CD8-positive, alpha-beta memory T cell (primary cell): Measurements from ENCODE around the gene IL1RAP. TPM values are rescaled to one million over a fixed set of nuclear protein-coding genes. Genes with fewer than 3 reads are reported as not detected.
A peak's percentile ranks its signal among the peaks of the same experiment; 100 is the strongest.

ENCODE experiments used
- CTCF ChIA-PET: fragments of 350-600 bp; sonication (Branson Sonifier 250); formaldehyde crosslinking; loops from one replicate; lab custom pipeline; 2021; ENCODE audit warnings: antibody characterized with exemption; lab: Charles Lee
- POLR2A ChIA-PET: fragments of 350-600 bp; sonication (Branson Sonifier 250); formaldehyde crosslinking; loops from one replicate; lab custom pipeline; 2021; ENCODE audit warnings: antibody characterized with exemption; lab: Charles Lee
- DNase-seq, 5 donors: peaks; one replicate each; pipeline versions ENCODE4 v3.0.0 to v3.0.0-alpha.2; 2020 to 2022; ENCODE audit warnings: mixed read lengths in 1 of 5
- H3K27ac ChIP-seq: one replicate; pipeline ENCODE4 v1.7.0; 2013; ENCODE audit warnings: low read depth, mild to moderate bottlenecking, low read length, moderate library complexity
- H3K27me3 ChIP-seq: 2 replicates; pipeline ENCODE4 v1.7.0; 2013; ENCODE audit warnings: low read length, mild to moderate bottlenecking; ENCODE audit not compliant: insufficient read depth, poor library complexity, severe bottlenecking
- H3K36me3 ChIP-seq: 2 replicates; pipeline ENCODE4 v1.7.0; 2013; ENCODE audit warnings: mild to moderate bottlenecking, low read length, moderate library complexity; ENCODE audit not compliant: insufficient read depth
- H3K4me1 ChIP-seq: 2 replicates; pipeline ENCODE4 v1.7.0; 2013; ENCODE audit warnings: mild to moderate bottlenecking, low read length, moderate library complexity; ENCODE audit not compliant: insufficient read depth
- H3K4me3 ChIP-seq: 2 replicates; pipeline ENCODE4 v1.7.0; 2013; ENCODE audit warnings: mild to moderate bottlenecking, low read length
- H3K9me3 ChIP-seq: 2 replicates; pipeline ENCODE4 v1.7.0; 2013; ENCODE audit warnings: mild to moderate bottlenecking, low read length
- H3K27ac Mint-ChIP-seq, 8 donors: one replicate each; pipeline ENCODE4 v1.8.0; 2020 to 2021; ENCODE audit warnings: mixed read lengths in 8 of 8, mild to moderate bottlenecking in 6 of 8, inconsistent platforms in 3 of 8, moderate library complexity in 3 of 8
- H3K27me3 Mint-ChIP-seq, 2 donors: one replicate each; pipeline ENCODE4 v1.8.0; 2020 to 2021; ENCODE audit warnings: mixed read lengths in 2 of 2, mild to moderate bottlenecking in 1 of 2, moderate library complexity in 1 of 2
- H3K36me3 Mint-ChIP-seq, 3 donors: one replicate each; pipeline ENCODE4 v1.8.0; 2020 to 2021; ENCODE audit warnings: mixed read lengths in 3 of 3, inconsistent platforms in 1 of 3, mild to moderate bottlenecking in 1 of 3
- H3K4me1 Mint-ChIP-seq, 3 donors: one replicate each; pipeline ENCODE4 v1.8.0; 2020 to 2021; ENCODE audit warnings: mixed read lengths in 3 of 3, inconsistent platforms in 1 of 3, mild to moderate bottlenecking in 1 of 3
- H3K4me3 Mint-ChIP-seq, 7 donors: one replicate each; pipeline ENCODE4 v1.8.0; 2020 to 2021; ENCODE audit warnings: mixed read lengths in 7 of 7, mild to moderate bottlenecking in 6 of 7, moderate library complexity in 4 of 7, inconsistent platforms in 2 of 7
- H3K9me3 Mint-ChIP-seq, 5 donors: one replicate each; pipeline ENCODE4 v1.8.0; 2020 to 2022; ENCODE audit warnings: mixed read lengths in 5 of 5, mild to moderate bottlenecking in 3 of 5, moderate library complexity in 2 of 5, inconsistent platforms in 1 of 5
- polyA plus RNA-seq: library from polyadenylated mRNA; unstranded; fragments of 300-500 nt; fragmentation: Illumina TruSeq; gene quantifications from one replicate; pipeline ENCODE4 v1.2.3, GENCODE V29; 2021
- total RNA-seq, 2 experiments: library from RNA; stranded (reverse); gene quantifications; one replicate each; pipeline ENCODE4 v1.2.3, GENCODE V29; 2021

Gene IL1RAP
- total and polyA plus RNA-seq, 3 experiments from 2014 or later, result 5.2 to 11.5 (median 6.7) TPM

DNA sequence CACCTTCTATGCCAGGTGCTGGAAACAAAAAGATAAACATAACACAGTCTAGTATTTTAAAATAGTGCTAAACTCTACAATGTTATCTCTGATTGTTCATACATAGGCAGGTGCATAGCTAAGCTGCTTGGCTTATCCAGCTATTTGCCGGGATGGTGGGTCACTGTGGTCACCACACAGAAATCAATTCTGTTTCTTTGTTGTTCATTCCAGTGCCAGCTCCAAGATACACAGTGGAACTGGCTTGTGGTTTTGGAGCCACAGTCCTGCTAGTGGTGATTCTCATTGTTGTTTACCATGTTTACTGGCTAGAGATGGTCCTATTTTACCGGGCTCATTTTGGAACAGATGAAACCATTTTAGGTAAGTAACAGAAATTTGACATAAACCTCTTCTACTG is 130.2 kb downstream of the IL1RAP start:
- Mint-ChIP-seq H3K4me3 (no peak overlapping the region), H3K36me3 (peaks cover 20 to 38% (median 28%) of the 10 kb centered on the region in 3 donors), H3K27me3 (no peaks in the 10 kb centered on the region), H3K4me1 (no peaks in the 10 kb centered on the region), H3K9me3 (peaks cover 0 to 2% (median 0%) of the 10 kb centered on the region in 5 donors), H3K27ac (no peak overlapping the region)
- Histone ChIP-seq H3K27me3 (no peaks in the 10 kb centered on the region), H3K36me3 (no peaks in the 10 kb centered on the region), H3K9me3 (no peaks in the 10 kb centered on the region), H3K27ac (no peak overlapping the region), H3K4me3 (no peak overlapping the region), H3K4me1 (no peaks in the 10 kb centered on the region)
- ChIA-PET POLR2A (no interaction called here), CTCF (no interaction called here)
- no peak for DNase-seq

DNA sequence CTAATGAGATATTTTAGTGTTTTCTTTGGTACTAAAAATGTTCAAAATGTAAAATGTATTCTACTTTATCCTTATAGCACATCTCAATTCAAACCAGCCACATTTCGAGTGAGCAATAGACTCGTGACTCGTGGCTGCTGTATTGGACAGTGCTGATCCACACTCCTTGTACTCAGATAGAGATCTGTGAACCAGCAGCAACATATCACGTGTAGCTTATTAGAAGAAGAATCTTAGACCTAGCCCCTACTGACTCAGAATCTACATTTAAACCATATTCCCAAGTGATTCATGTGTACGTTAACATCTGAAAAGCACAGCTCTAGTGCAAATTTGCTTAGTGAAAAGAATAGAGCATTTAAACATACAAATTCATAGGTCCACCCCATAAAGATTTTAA is 130.9 kb downstream of the IL1RAP start:
- Histone ChIP-seq H3K36me3 (no peaks in the 10 kb centered on the region), H3K4me1 (no peaks in the 10 kb centered on the region), H3K27me3 (no peaks in the 10 kb centered on the region), H3K9me3 (no peaks in the 10 kb centered on the region), H3K4me3 (no peak overlapping the region), H3K27ac (no peak overlapping the region)
- DNase-seq, result no peak
- Mint-ChIP-seq H3K27ac (no peak overlapping the region), H3K27me3 (no peaks in the 10 kb centered on the region), H3K4me1 (no peaks in the 10 kb centered on the region), H3K9me3 (no peaks in the 10 kb centered on the region), H3K36me3 (peaks cover 18 to 38% (median 25%) of the 10 kb centered on the region in 3 donors), H3K4me3 (no peak overlapping the region)
- ChIA-PET POLR2A (no interaction called here), CTCF (no interaction called here)

DNA sequence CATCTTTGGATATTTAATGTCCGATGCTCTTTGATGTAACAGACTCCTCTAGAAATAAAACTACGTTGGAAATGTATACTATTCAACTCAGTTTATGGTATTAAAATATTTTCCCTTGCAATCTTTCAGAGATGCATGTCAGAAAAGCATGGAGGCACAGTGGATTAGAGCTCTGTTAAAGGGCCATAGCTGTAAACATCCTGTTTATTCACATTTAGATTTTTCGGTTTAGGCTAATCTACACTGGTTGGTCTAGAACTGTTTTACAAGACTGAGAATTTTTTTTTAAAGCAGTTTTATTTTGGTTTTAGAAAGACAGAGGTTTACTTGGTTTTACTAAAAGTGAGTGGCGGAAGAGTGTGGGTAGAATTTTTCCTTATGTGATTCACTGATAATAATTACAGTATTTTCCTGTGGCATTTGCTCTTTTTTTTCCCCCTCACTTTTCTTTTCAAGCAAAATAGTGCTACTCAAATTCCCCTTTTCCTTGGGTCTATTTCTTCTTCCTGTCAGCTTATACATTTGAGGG is 132.1 kb downstream of the IL1RAP start:
- no peaks in the 10 kb centered on the region for H3K9me3 ChIP-seq
- Mint-ChIP-seq H3K27me3 (no peaks in the 10 kb centered on the region), H3K4me3 (no peak overlapping the region), H3K4me1 (no peaks in the 10 kb centered on the region), H3K27ac (no peak overlapping the region), H3K36me3 (peaks cover 15 to 36% (median 25%) of the 10 kb centered on the region in 3 donors), H3K9me3 (no peaks in the 10 kb centered on the region)
- ChIA-PET POLR2A (no interaction called here), CTCF (no interaction called here)
- no peak overlapping the region for H3K4me3 ChIP-seq
- no peak overlapping the region for H3K27ac ChIP-seq
- no peaks in the 10 kb centered on the region for H3K36me3 ChIP-seq
- DNase-seq, result no peak
- H3K27me3 ChIP-seq, result no peaks in the 10 kb centered on the region
- H3K4me1 ChIP-seq, result no peaks in the 10 kb centered on the region

DNA sequence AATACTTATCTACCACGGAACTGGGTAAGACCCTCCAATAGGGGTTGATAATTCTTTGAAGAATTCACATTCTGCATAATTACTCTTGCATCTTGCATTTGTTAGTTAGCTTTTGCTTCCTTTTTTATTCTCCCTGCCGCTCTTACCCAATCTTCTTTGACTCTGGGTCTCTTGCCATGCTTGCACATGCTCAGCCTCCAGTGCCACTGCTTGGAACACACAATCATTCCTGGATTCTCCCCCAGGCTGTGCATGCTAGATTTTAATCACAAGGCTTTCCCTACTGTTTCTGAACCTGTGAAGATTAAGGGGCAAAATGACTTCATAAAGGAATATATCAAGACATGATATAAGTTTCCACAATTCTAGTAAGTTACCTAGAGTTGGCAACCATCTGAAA is 133.1 kb downstream of the IL1RAP start:
- Mint-ChIP-seq H3K27me3 (no peaks in the 10 kb centered on the region), H3K36me3 (peaks cover 11 to 31% (median 17%) of the 10 kb centered on the region in 3 donors), H3K4me1 (no peaks in the 10 kb centered on the region), H3K9me3 (no peaks in the 10 kb centered on the region), H3K4me3 (no peak overlapping the region), H3K27ac (peak overlapping the region in 1 of 8 donors; percentile 11)
- POLR2A ChIA-PET, result no interaction called here
- H3K36me3 ChIP-seq, result no peaks in the 10 kb centered on the region
- H3K4me1 ChIP-seq, result no peaks in the 10 kb centered on the region
- no peaks in the 10 kb centered on the region for H3K9me3 ChIP-seq
- no peak overlapping the region for H3K4me3 ChIP-seq
- CTCF ChIA-PET, result no interaction called here
- H3K27ac ChIP-seq, result no peak overlapping the region
- H3K27me3 ChIP-seq, result no peaks in the 10 kb centered on the region
- DNase-seq, result no peak

DNA sequence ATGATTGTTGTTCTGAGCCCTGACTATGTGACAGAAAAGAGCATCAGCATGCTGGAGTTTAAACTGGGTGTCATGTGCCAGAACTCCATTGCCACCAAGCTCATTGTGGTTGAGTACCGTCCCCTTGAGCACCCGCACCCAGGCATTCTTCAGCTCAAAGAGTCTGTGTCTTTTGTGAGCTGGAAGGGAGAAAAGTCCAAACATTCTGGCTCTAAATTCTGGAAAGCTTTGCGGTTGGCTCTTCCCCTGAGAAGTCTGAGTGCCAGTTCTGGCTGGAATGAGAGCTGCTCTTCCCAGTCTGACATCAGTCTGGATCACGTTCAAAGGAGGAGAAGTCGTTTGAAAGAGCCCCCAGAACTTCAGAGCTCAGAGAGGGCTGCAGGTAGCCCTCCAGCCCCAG is 142.0 kb downstream of the IL1RAP start:
- Mint-ChIP-seq H3K36me3 (peaks cover 0 to 3% (median 0%) of the 10 kb centered on the region in 3 donors), H3K27ac (no peak overlapping the region), H3K4me1 (no peaks in the 10 kb centered on the region), H3K27me3 (peaks cover 0 to 5% of the 10 kb centered on the region in 2 donors), H3K9me3 (no peaks in the 10 kb centered on the region), H3K4me3 (no peak overlapping the region)
- ChIA-PET CTCF (no interaction called here), POLR2A (no interaction called here)
- DNase-seq, result no peak
- H3K36me3 ChIP-seq, result no peaks in the 10 kb centered on the region
- no peak overlapping the region for H3K4me3 ChIP-seq
- H3K4me1 ChIP-seq, result no peaks in the 10 kb centered on the region
- H3K9me3 ChIP-seq, result no peaks in the 10 kb centered on the region
- H3K27me3 ChIP-seq, result no peaks in the 10 kb centered on the region
- H3K27ac ChIP-seq, result no peak overlapping the region

DNA sequence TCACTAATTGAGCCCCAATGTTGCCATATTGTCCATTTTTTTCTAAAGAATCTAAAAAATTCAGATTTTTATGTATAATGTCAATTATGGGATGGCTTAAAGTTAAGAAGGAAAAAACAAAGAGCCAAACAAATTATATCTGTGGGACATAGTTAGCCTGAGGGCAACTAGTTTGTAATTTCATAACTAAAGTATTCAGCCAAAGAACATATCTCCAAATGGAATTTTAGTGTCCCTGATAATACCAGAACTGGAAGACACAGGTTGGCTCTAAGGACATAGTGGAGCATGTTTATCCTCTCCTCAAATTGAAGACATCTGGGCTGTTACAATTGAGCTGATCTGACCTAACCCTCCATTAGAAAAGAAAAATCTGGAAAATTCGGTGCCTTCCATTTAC is 144.2 kb downstream of the IL1RAP start:
- ChIA-PET CTCF (no interaction called here), POLR2A (no interaction called here)
- no peaks in the 10 kb centered on the region for H3K36me3 ChIP-seq

DNA sequence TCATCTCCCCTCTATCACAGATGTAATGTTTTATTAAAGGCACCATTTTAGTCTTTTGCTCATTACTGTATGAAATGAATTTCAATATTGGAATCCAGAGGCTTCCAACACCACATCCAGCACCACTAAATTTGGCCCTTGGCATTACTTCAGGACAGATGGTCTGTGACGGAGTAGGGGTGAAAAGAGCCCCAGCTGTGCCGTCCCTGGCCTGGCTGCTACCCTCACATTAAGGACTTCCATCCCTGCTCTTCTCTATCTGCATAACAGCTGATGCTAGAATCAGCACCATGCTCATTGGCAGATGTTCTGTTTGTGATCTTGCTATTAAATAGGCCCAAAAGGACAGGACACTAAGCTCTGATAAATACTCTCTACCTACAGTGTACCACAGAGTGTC is 152.9 kb downstream of the IL1RAP start:
- no peak overlapping the region for H3K27ac Mint-ChIP-seq
- Histone ChIP-seq H3K4me1 (no peaks in the 10 kb centered on the region), H3K27me3 (no peaks in the 10 kb centered on the region), H3K9me3 (no peaks in the 10 kb centered on the region), H3K27ac (no peak overlapping the region), H3K36me3 (no peaks in the 10 kb centered on the region), H3K4me3 (no peak overlapping the region)
- no peaks in the 10 kb centered on the region for H3K36me3 Mint-ChIP-seq
- ChIA-PET CTCF (no interaction called here), POLR2A (no interaction called here)
- no peaks in the 10 kb centered on the region for H3K9me3 Mint-ChIP-seq
- no peak for DNase-seq
- H3K27me3 Mint-ChIP-seq, result peaks cover 1 to 14% of the 10 kb centered on the region in 2 donors
- H3K4me1 Mint-ChIP-seq, result no peaks in the 10 kb centered on the region
- no peak overlapping the region for H3K4me3 Mint-ChIP-seq

More for the DNA sequence above, 144.2 kb downstream of the IL1RAP start:
- DNase-seq, result no peak
- Mint-ChIP-seq H3K27me3 (peaks cover 0 to 9% of the 10 kb centered on the region in 2 donors), H3K9me3 (no peaks in the 10 kb centered on the region), H3K36me3 (peaks cover 0 to 3% (median 0%) of the 10 kb centered on the region in 3 donors), H3K4me3 (no peak overlapping the region), H3K27ac (no peak overlapping the region), H3K4me1 (no peaks in the 10 kb centered on the region)
- Histone ChIP-seq H3K27ac (no peak overlapping the region), H3K9me3 (no peaks in the 10 kb centered on the region), H3K4me3 (no peak overlapping the region), H3K27me3 (no peaks in the 10 kb centered on the region), H3K4me1 (no peaks in the 10 kb centered on the region)

DNA sequence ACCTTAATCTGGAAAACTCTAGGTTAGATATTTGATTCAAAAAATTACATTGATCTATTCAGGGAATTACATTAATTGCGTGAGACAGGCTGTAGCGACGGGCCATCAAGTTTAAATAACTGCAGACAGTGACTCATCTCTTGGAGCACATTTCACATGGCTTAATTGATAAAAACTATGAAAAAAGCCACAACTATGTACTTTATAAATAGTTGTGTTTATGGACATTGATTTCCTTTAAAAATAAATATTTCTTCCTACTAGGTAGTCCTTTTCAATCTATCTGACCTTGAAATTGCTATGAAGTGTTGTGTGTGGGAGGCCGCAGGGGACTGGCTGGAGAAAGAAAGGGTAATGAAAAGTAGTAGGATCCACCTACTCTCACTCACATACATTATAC is 157.8 kb downstream of the IL1RAP start:
- CTCF ChIA-PET, result no interaction called here
- no peaks in the 10 kb centered on the region for H3K36me3 ChIP-seq
- Mint-ChIP-seq H3K4me1 (no peaks in the 10 kb centered on the region), H3K4me3 (no peak overlapping the region), H3K27me3 (peaks cover 0 to 8% of the 10 kb centered on the region in 2 donors), H3K9me3 (no peaks in the 10 kb centered on the region), H3K27ac (no peak overlapping the region), H3K36me3 (no peaks in the 10 kb centered on the region)
- no peaks in the 10 kb centered on the region for H3K27me3 ChIP-seq
- no peak overlapping the region for H3K27ac ChIP-seq
- no peaks in the 10 kb centered on the region for H3K9me3 ChIP-seq
- POLR2A ChIA-PET, result no interaction called here
- H3K4me1 ChIP-seq, result no peaks in the 10 kb centered on the region
- no peak for DNase-seq
- no peak overlapping the region for H3K4me3 ChIP-seq
